HepG2 (cell line): ENCODE data around the gene GDPD5. TPM values are rescaled to one million over a fixed set of nuclear protein-coding genes. Genes with fewer than 3 reads are reported as not detected.

Experiments
- ATAC-seq: fragments of 200-7000 bp; cut with Tn5 transposase; 3 replicates; pipeline ENCODE4 v1.9.1; 2020; ENCODE audit warnings: mild to moderate bottlenecking, moderate library complexity
- BruUV-seq: library from RNA; stranded (reverse); fragments of 400-500 nt; replicated peaks from 2 replicates; lab custom pipeline; 2021; lab: Mats Ljungman, UMichigan
- CTCF ChIA-PET: fragments of 300-600 bp; formaldehyde crosslinking; extraction: SDS; loops from one replicate; lab custom pipeline; 2021; ENCODE audit warnings: low total read pairs, inconsistent platforms, low intra/inter-chr PET ratio; lab: Yijun Ruan, JAX
- POLR2A ChIA-PET: fragments of 350-600 bp; sonication (Branson Sonifier 250); formaldehyde crosslinking; loops from one replicate; lab custom pipeline; 2020; ENCODE audit warnings: antibody characterized with exemption, inconsistent platforms; lab: Yijun Ruan, JAX
- DNase-seq: peaks from one replicate; pipeline ENCODE4 v3.0.0-alpha.2; 2015; ENCODE audit warnings: low spot score
- FAIRE-seq: peaks from 3 replicates; lab custom pipeline; 2011; peaks lifted over from hg19 to GRCh38; lab: Jason Lieb, UNC
- H2AFZ ChIP-seq: one replicate; pipeline ENCODE4 v1.6.1; 2011; ENCODE audit warnings: low read length, inconsistent platforms
- H3K27ac ChIP-seq: fragments of 300-600 bp; 3 replicates; pipeline ENCODE4 v1.8.0; 2011; ENCODE audit warnings: mixed run types, mild to moderate bottlenecking, mixed read lengths, low read length, inconsistent platforms; ENCODE audit not compliant: insufficient read depth; ENCODE audit errors: extremely low read length
- H3K27me3 ChIP-seq, 2 experiments: fragments of 200-600 bp in 1 of 2; 2 replicates in 1 of 2; 3 replicates in 1 of 2; pipeline versions ENCODE4 v1.6.0 to v1.8.0; 2011; ENCODE audit warnings: low read length in 2 of 2, mild to moderate bottlenecking in 2 of 2, moderate library complexity in 2 of 2, inconsistent platforms in 1 of 2; ENCODE audit not compliant: insufficient read depth in 2 of 2, control insufficient read depth in 1 of 2
- H3K36me3 ChIP-seq, 2 experiments: fragments of 200-600 bp in 1 of 2; replicated peaks in 1 of 2; 2 replicates in 1 of 2; 3 replicates in 1 of 2; pipeline versions ENCODE4 v1.5.1 to v1.8.0; 2011; ENCODE audit warnings: low read length in 2 of 2, inconsistent platforms in 1 of 2; ENCODE audit not compliant: insufficient read depth in 2 of 2, control insufficient read depth in 1 of 2
- H3K4me1 ChIP-seq: 2 replicates; pipeline ENCODE4 v1.5.1; 2012; ENCODE audit warnings: low read length, inconsistent platforms; ENCODE audit not compliant: insufficient read depth
- H3K4me2 ChIP-seq: 2 replicates; pipeline ENCODE4 v1.6.0; 2011; ENCODE audit warnings: low read depth, low read length, inconsistent platforms
- H3K4me3 ChIP-seq, 3 experiments: fragments of 200-600 bp in 1 of 3; sonication (generic), shearing (Covaris generic) in 1 of 3; replicated peaks in 1 of 3; 2 replicates each; pipeline ENCODE4 v1.5.1; 2011 to 2016; ENCODE audit warnings: low read length in 3 of 3, inconsistent platforms in 2 of 3, low read depth in 2 of 3, mild to moderate bottlenecking in 2 of 3, control low read depth in 1 of 3, mixed read lengths in 1 of 3; ENCODE audit not compliant: insufficient read depth in 1 of 3
- H3K79me2 ChIP-seq: one replicate; pipeline ENCODE4 v1.6.1; 2011; ENCODE audit warnings: low read length, inconsistent platforms; ENCODE audit not compliant: insufficient read depth
- H3K9ac ChIP-seq: 2 replicates; pipeline ENCODE4 v1.6.0; 2011; ENCODE audit warnings: mild to moderate bottlenecking, low read depth, low read length, inconsistent platforms; ENCODE audit not compliant: insufficient read depth
- H3K9me3 ChIP-seq: 2 replicates; pipeline ENCODE4 v1.5.1; 2012; ENCODE audit warnings: mild to moderate bottlenecking, low read length
- H4K20me1 ChIP-seq: 2 replicates; pipeline ENCODE4 v1.6.0; 2011; ENCODE audit warnings: inconsistent platforms, mild to moderate bottlenecking, low read length, moderate library complexity; ENCODE audit not compliant: insufficient read depth
- ETV6 ChIP-seq: sonication (generic); formaldehyde crosslinking; conservative IDR thresholded peaks from 2 replicates; pipeline ENCODE4 v1.4.0; 2020; ENCODE audit warnings: missing genetic modification reagents
- GFI1 ChIP-seq: sonication (generic); formaldehyde crosslinking; IDR thresholded peaks from 2 replicates; pipeline ENCODE4 v1.5.0; 2020; ENCODE audit warnings: missing genetic modification reagents, mild to moderate bottlenecking, borderline replicate concordance
- KAT2B ChIP-seq: fragments of 150-350 bp; IDR thresholded peaks from 2 replicates; pipeline ENCODE4 v1.6.1; 2014; ENCODE audit warnings: low read depth, low read length, borderline replicate concordance
- KLF12 ChIP-seq: sonication (generic); formaldehyde crosslinking; IDR thresholded peaks from 2 replicates; pipeline ENCODE4 v1.4.0; 2020; ENCODE audit warnings: missing genetic modification reagents, borderline replicate concordance
- NFYC ChIP-seq: IDR thresholded peaks from 2 replicates; pipeline ENCODE4 v1.6.1; 2016; ENCODE audit warnings: missing genetic modification reagents, missing compliant biosample characterization
- PAF1 ChIP-seq: IDR thresholded peaks from 2 replicates; pipeline ENCODE4 v1.6.1; 2016; ENCODE audit warnings: missing genetic modification reagents, missing compliant biosample characterization
- SP4 ChIP-seq: sonication (generic); formaldehyde crosslinking; IDR thresholded peaks from 2 replicates; pipeline ENCODE4 v1.8.1; 2023; ENCODE audit warnings: mild to moderate bottlenecking, missing genetic modification reagents
- ZBTB21 ChIP-seq: sonication (generic); formaldehyde crosslinking; IDR thresholded peaks from 2 replicates; pipeline ENCODE4 v1.4.0; 2020; ENCODE audit warnings: missing genetic modification reagents
- ZKSCAN1 ChIP-seq: fragments of 150-350 bp; IDR thresholded peaks from 2 replicates; pipeline ENCODE4 v1.6.1; 2014; ENCODE audit warnings: low read length
- ZNF607 ChIP-seq: sonication (generic); formaldehyde crosslinking; IDR thresholded peaks from 2 replicates; pipeline ENCODE4 v1.5.1; 2020; ENCODE audit warnings: missing genetic modification reagents, mild to moderate bottlenecking, borderline replicate concordance
- WGBS: methylation state at CpG from one replicate; pipeline ENCODE4 v1.1.6; 2017; ENCODE audit warnings: low lambda C conversion rate; 5-methylcytosine and 5-hydroxymethylcytosine counted together
- in situ Hi-C: cut with HindIII; loops from 2 replicates; pipeline ENCODE4 v1.10.0; 2017; ENCODE audit warnings: low pct_unique_long_range_greater_than_20kb; ENCODE audit not compliant: extremely low pct_ligation_motif_present
- intact Hi-C: fragments of 100-400 bp; cut with micrococcal nuclease; formaldehyde crosslinking; loops from one replicate; pipeline ENCODE4 v1.10.0; 2022; ENCODE audit not compliant: unreplicated experiment
- polyA plus RNA-seq, 8 experiments: library from polyadenylated mRNA; depleted of rRNA in 3 of 8; stranded (reverse) in 7 of 8; unstranded in 1 of 8; fragments of >200 nt; fragmentation: Illumina TruSeq in 4 of 8; extraction: Trizol in 4 of 8; gene quantifications; 2 replicates each; pipeline versions ENCODE4 v1.2.1 to v1.2.3, GENCODE V29; 2011 to 2016; ENCODE audit warnings: low read depth in 4 of 8, missing spikeins in 1 of 8, mixed read lengths in 1 of 8; ENCODE audit not compliant: insufficient read depth in 1 of 8
- total RNA-seq, 5 experiments: library from RNA; depleted of rRNA; stranded (reverse); fragments of >200 nt; fragmentation: Illumina TruSeq; extraction: Trizol; gene quantifications; 2 replicates each; pipeline ENCODE4 v1.2.3, GENCODE V29; 2016; ENCODE audit warnings: low read depth in 1 of 5
- TF ChIP-seq, protein P1 (sequence below): IDR thresholded peaks from 2 replicates; pipeline ENCODE4 v1.6.1; 2016; ENCODE audit warnings: low read depth, control low read depth
- TF ChIP-seq, protein P2 (sequence below): sonication (generic); formaldehyde crosslinking; IDR thresholded peaks from 2 replicates; pipeline ENCODE4 v1.4.0; 2020; ENCODE audit warnings: missing genetic modification reagents
- TF ChIP-seq, protein P3 (sequence below): sonication (generic); formaldehyde crosslinking; IDR thresholded peaks from one replicate; pipeline ENCODE4 v1.5.1; 2020; ENCODE audit warnings: mild to moderate bottlenecking, missing genetic modification reagents; ENCODE audit errors: not compliant biosample characterization

Gene GDPD5
- total and polyA plus RNA-seq, 2 of the 13 experiments (the other 11 are each of a cell fraction or from before 2014, with no cell fraction given), result 55.0 to 67.5 TPM

DNA sequence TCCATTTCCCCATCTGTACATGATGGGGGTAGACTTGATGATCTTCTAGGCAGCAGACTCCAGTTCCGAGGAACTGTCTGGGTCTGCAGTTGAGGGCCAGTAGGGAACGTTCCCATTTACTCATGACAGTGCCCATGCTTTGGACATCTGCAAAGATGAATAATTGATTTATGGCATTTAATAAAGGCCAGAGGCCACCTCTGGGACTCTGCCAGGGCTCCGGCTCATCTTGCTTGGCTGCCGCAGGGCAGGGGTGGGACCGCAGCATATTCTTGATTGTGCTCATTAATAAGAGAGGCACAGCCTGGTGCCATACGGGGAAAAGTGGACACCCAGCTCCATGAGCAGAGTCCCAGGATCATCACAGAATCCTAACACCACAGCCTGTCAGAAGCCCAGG lies 64.6 kb downstream of the GDPD5 start:
- Histone ChIP-seq H3K9ac (no peak overlapping the region), H3K9me3 (no peaks in the 10 kb centered on the region), H3K4me3 (no peak overlapping the region), H3K27ac (no peak overlapping the region), H3K27me3 (no peaks in the 10 kb centered on the region), H3K4me1 (peaks cover 9% of the 10 kb centered on the region; the same call in 1 of the 2 replicates), H3K79me2 (no peaks in the 10 kb centered on the region), H3K4me2 (no peak overlapping the region), H4K20me1 (no peaks in the 10 kb centered on the region), H2AFZ (no peak overlapping the region), H3K36me3 (peaks cover 37 to 76% of the 10 kb centered on the region in 2 experiments)
- in situ Hi-C loops (no loop called here), intact Hi-C loops (no loop called here)
- BruUV-seq, result no TSS peak
- ChIA-PET CTCF (no interaction called here), POLR2A (no interaction called here)
- 92% methylated on average over 6 of the region's 6 CpGs for WGBS
- FAIRE-seq (no peak), ATAC-seq (no peak), DNase-seq (no peak)
- TF ChIP-seq, protein P1, sequence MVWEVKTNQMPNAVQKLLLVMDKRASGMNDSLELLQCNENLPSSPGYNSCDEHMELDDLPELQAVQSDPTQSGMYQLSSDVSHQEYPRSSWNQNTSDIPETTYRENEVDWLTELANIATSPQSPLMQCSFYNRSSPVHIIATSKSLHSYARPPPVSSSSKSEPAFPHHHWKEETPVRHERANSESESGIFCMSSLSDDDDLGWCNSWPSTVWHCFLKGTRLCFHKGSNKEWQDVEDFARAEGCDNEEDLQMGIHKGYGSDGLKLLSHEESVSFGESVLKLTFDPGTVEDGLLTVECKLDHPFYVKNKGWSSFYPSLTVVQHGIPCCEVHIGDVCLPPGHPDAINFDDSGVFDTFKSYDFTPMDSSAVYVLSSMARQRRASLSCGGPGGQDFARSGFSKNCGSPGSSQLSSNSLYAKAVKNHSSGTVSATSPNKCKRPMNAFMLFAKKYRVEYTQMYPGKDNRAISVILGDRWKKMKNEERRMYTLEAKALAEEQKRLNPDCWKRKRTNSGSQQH (CRISPR knock-in tag), result no peak
- TF ChIP-seq ZNF607 (CRISPR knock-in tag) (no peak), GFI1 (CRISPR knock-in tag) (no peak), ZBTB21 (CRISPR knock-in tag) (no peak), KAT2B (no peak), NFYC (CRISPR knock-in tag) (no peak), PAF1 (CRISPR knock-in tag) (no peak), KLF12 (CRISPR knock-in tag) (no peak), ZKSCAN1 (no peak), ETV6 (CRISPR knock-in tag) (no peak), SP4 (CRISPR knock-in tag) (no peak)
- TF ChIP-seq, protein P2, sequence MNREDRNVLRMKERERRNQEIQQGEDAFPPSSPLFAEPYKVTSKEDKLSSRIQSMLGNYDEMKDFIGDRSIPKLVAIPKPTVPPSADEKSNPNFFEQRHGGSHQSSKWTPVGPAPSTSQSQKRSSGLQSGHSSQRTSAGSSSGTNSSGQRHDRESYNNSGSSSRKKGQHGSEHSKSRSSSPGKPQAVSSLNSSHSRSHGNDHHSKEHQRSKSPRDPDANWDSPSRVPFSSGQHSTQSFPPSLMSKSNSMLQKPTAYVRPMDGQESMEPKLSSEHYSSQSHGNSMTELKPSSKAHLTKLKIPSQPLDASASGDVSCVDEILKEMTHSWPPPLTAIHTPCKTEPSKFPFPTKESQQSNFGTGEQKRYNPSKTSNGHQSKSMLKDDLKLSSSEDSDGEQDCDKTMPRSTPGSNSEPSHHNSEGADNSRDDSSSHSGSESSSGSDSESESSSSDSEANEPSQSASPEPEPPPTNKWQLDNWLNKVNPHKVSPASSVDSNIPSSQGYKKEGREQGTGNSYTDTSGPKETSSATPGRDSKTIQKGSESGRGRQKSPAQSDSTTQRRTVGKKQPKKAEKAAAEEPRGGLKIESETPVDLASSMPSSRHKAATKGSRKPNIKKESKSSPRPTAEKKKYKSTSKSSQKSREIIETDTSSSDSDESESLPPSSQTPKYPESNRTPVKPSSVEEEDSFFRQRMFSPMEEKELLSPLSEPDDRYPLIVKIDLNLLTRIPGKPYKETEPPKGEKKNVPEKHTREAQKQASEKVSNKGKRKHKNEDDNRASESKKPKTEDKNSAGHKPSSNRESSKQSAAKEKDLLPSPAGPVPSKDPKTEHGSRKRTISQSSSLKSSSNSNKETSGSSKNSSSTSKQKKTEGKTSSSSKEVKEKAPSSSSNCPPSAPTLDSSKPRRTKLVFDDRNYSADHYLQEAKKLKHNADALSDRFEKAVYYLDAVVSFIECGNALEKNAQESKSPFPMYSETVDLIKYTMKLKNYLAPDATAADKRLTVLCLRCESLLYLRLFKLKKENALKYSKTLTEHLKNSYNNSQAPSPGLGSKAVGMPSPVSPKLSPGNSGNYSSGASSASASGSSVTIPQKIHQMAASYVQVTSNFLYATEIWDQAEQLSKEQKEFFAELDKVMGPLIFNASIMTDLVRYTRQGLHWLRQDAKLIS (CRISPR knock-in tag), result no peak
- TF ChIP-seq, protein P3, sequence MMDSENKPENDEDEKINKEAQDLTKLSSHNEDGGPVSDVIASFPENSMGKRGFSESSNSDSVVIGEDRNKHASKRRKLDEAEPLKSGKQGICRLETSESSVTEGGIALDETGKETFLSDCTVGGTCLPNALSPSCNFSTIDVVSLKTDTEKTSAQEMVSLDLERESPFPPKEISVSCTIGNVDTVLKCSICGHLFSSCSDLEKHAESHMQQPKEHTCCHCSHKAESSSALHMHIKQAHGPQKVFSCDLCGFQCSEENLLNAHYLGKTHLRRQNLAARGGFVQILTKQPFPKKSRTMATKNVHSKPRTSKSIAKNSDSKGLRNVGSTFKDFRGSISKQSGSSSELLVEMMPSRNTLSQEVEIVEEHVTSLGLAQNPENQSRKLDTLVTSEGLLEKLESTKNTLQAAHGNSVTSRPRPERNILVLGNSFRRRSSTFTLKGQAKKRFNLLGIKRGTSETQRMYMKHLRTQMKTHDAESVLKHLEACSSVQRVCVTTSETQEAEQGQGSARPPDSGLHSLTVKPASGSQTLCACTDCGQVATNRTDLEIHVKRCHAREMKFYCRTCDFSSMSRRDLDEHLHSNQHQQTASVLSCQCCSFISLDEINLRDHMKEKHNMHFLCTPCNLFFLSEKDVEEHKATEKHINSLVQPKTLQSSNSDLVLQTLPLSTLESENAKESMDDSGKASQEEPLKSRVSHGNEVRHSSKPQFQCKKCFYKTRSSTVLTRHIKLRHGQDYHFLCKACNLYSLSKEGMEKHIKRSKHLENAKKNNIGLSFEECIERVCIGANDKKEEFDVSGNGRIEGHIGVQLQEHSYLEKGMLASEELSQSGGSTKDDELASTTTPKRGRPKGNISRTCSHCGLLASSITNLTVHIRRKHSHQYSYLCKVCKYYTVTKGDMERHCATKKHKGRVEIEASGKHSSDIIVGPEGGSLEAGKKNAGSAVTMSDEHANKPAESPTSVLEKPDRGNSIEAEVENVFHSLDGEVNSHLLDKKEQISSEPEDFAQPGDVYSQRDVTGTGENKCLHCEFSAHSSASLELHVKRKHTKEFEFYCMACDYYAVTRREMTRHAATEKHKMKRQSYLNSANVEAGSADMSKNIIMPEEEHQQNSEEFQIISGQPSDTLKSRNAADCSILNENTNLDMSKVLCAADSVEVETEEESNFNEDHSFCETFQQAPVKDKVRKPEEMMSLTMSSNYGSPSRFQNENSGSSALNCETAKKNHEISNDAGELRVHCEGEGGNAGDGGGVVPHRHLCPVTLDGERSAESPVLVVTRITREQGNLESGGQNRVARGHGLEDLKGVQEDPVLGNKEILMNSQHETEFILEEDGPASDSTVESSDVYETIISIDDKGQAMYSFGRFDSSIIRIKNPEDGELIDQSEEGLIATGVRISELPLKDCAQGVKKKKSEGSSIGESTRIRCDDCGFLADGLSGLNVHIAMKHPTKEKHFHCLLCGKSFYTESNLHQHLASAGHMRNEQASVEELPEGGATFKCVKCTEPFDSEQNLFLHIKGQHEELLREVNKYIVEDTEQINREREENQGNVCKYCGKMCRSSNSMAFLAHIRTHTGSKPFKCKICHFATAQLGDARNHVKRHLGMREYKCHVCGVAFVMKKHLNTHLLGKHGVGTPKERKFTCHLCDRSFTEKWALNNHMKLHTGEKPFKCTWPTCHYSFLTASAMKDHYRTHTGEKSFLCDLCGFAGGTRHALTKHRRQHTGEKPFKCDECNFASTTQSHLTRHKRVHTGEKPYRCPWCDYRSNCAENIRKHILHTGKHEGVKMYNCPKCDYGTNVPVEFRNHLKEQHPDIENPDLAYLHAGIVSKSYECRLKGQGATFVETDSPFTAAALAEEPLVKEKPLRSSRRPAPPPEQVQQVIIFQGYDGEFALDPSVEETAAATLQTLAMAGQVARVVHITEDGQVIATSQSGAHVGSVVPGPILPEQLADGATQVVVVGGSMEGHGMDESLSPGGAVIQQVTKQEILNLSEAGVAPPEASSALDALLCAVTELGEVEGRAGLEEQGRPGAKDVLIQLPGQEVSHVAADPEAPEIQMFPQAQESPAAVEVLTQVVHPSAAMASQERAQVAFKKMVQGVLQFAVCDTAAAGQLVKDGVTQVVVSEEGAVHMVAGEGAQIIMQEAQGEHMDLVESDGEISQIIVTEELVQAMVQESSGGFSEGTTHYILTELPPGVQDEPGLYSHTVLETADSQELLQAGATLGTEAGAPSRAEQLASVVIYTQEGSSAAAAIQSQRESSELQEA (CRISPR knock-in tag), result no peak
